GM12878 (cell line): ENCODE results near the gene CCDC110. TPM values are rescaled to one million over a fixed set of nuclear protein-coding genes. Genes with fewer than 3 reads are reported as not detected.

Experiments
- CBX5 ChIP-seq: sonication (generic); IDR thresholded peaks from 2 replicates; pipeline ENCODE4 v1.6.1; 2016; ENCODE audit warnings: low read depth, moderate library complexity, mild to moderate bottlenecking, inconsistent platforms
- CEBPB ChIP-seq, 2 experiments: fragments of 150-350 bp in 1 of 2; IDR thresholded peaks; 2 replicates each; pipeline ENCODE4 v1.6.1; 2012 to 2014; ENCODE audit warnings: low read depth in 2 of 2, low read length in 2 of 2, borderline replicate concordance in 1 of 2, inconsistent platforms in 1 of 2
- CREB1 ChIP-seq: IDR thresholded peaks from 2 replicates; pipeline ENCODE4 v1.6.1; 2012; ENCODE audit warnings: low read depth, mild to moderate bottlenecking, inconsistent platforms
- HDAC2 ChIP-seq: fragments of 200-600 bp; sonication (generic); IDR thresholded peaks from 2 replicates; pipeline ENCODE4 v1.6.1; 2017
- IRF3 ChIP-seq: fragments of 450-650 bp; IDR thresholded peaks from 2 replicates; pipeline ENCODE4 v1.6.1; 2014; ENCODE audit warnings: mild to moderate bottlenecking
- LARP7 ChIP-seq: fragments of 450-650 bp; IDR thresholded peaks from 2 replicates; pipeline ENCODE4 v1.6.1; 2017; ENCODE audit warnings: mild to moderate bottlenecking
- MEF2B ChIP-seq: fragments of 450-650 bp; IDR thresholded peaks from 2 replicates; pipeline ENCODE4 v1.6.1; 2018; ENCODE audit warnings: mild to moderate bottlenecking, moderate library complexity; ENCODE audit not compliant: partially characterized antibody, poor library complexity, severe bottlenecking
- MLLT1 ChIP-seq: fragments of 450-650 bp; IDR thresholded peaks from 2 replicates; pipeline ENCODE4 v1.6.1; 2016; ENCODE audit warnings: mild to moderate bottlenecking
- MTA2 ChIP-seq: fragments of 450-650 bp; IDR thresholded peaks from 2 replicates; pipeline ENCODE4 v1.6.1; 2016; ENCODE audit warnings: low read depth, mild to moderate bottlenecking, moderate library complexity
- NFYB ChIP-seq: IDR thresholded peaks from 2 replicates; pipeline ENCODE4 v1.6.1; 2011; ENCODE audit warnings: low read depth, mild to moderate bottlenecking, low read length, improper control_type of control experiment, moderate library complexity; ENCODE audit not compliant: insufficient read depth
- POU2F2 ChIP-seq: IDR thresholded peaks from 3 replicates; pipeline ENCODE4 v1.6.1; 2011; ENCODE audit warnings: low read depth, mild to moderate bottlenecking, low read length, borderline replicate concordance
- RAD21 ChIP-seq: IDR thresholded peaks from 2 replicates; pipeline ENCODE4 v1.6.1; 2011; ENCODE audit warnings: mild to moderate bottlenecking, low read depth, low read length, moderate library complexity; ENCODE audit not compliant: insufficient read depth
- SREBF2 ChIP-seq: IDR thresholded peaks from 2 replicates; pipeline ENCODE4 v1.6.1; 2012; ENCODE audit warnings: mild to moderate bottlenecking, low read length
- ZNF207 ChIP-seq: fragments of 450-650 bp; IDR thresholded peaks from 2 replicates; pipeline ENCODE4 v1.6.1; 2014; ENCODE audit warnings: antibody characterized with exemption, mild to moderate bottlenecking, borderline replicate concordance
- ZNF592 ChIP-seq: fragments of 450-650 bp; IDR thresholded peaks from 2 replicates; pipeline ENCODE4 v1.6.1; 2017; ENCODE audit warnings: mild to moderate bottlenecking, moderate library complexity
- polyA plus RNA-seq, 11 experiments: library from polyadenylated mRNA; depleted of rRNA in 4 of 11; unstranded in 6 of 11; stranded (reverse) in 5 of 11; fragments of >200 nt; fragmentation: Nextera tagmentation in 4 of 11; fragmentation: Illumina TruSeq in 1 of 11; extraction: Ambion mirVana in 4 of 11; extraction: Trizol in 1 of 11; gene quantifications; 1 replicate in 1 of 11; 2 replicates in 10 of 11; pipeline versions ENCODE4 v1.2.1 to v1.2.3, GENCODE V29; 2011 to 2016; ENCODE audit warnings: inconsistent platforms in 2 of 11, missing spikeins in 2 of 11, low read depth in 1 of 11
- total RNA-seq, 4 experiments: library from RNA; depleted of rRNA in 3 of 4; stranded (reverse); fragments of >200 nt in 3 of 4; fragmentation: Illumina TruSeq in 1 of 4; extraction: Trizol in 1 of 4; gene quantifications; 2 replicates each; pipeline versions ENCODE4 v1.2.1 to v1.2.3, GENCODE V29; 2013 to 2021
- TF ChIP-seq, protein P1 (sequence below): IDR thresholded peaks from 2 replicates; pipeline ENCODE4 v1.6.1; 2011; ENCODE audit warnings: mild to moderate bottlenecking, low read depth, low read length, moderate library complexity; ENCODE audit not compliant: insufficient replicate concordance
- TF ChIP-seq, protein P2 (sequence below), 3 experiments: IDR thresholded peaks in 2 of 3; conservative IDR thresholded peaks in 1 of 3; 2 replicates each; pipeline ENCODE4 v1.5.1; 2011; ENCODE audit warnings: low read depth in 3 of 3, low read length in 3 of 3, mild to moderate bottlenecking in 3 of 3, control low read depth in 2 of 3, moderate library complexity in 2 of 3, inconsistent platforms in 1 of 3, mixed read lengths in 1 of 3; ENCODE audit not compliant: control insufficient read depth in 2 of 3, insufficient read depth in 1 of 3; ENCODE audit errors: extremely low read depth in 1 of 3

Gene CCDC110
- total and polyA plus RNA-seq, 10 of the 15 experiments (the other 5 are each of a cell fraction or from before 2014, with no cell fraction given) = 0.85 to 3.1 (median 2.1) TPM; not detected in 1

- TF ChIP-seq SREBF2 = no peak
- TF ChIP-seq MLLT1 = no peak
- no peak; the same call in 2 of the 3 replicates for TF ChIP-seq POU2F2
- peak; percentile 91; the same call in 1 of the 2 replicates for TF ChIP-seq ZNF207
- TF ChIP-seq CREB1 = peak; percentile 97
- TF ChIP-seq, protein P1, sequence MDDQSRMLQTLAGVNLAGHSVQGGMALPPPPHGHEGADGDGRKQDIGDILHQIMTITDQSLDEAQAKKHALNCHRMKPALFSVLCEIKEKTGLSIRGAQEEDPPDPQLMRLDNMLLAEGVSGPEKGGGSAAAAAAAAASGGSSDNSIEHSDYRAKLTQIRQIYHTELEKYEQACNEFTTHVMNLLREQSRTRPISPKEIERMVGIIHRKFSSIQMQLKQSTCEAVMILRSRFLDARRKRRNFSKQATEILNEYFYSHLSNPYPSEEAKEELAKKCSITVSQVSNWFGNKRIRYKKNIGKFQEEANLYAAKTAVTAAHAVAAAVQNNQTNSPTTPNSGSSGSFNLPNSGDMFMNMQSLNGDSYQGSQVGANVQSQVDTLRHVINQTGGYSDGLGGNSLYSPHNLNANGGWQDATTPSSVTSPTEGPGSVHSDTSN = no peak
- peak; percentile 23 for TF ChIP-seq CBX5
- TF ChIP-seq, protein P2, sequence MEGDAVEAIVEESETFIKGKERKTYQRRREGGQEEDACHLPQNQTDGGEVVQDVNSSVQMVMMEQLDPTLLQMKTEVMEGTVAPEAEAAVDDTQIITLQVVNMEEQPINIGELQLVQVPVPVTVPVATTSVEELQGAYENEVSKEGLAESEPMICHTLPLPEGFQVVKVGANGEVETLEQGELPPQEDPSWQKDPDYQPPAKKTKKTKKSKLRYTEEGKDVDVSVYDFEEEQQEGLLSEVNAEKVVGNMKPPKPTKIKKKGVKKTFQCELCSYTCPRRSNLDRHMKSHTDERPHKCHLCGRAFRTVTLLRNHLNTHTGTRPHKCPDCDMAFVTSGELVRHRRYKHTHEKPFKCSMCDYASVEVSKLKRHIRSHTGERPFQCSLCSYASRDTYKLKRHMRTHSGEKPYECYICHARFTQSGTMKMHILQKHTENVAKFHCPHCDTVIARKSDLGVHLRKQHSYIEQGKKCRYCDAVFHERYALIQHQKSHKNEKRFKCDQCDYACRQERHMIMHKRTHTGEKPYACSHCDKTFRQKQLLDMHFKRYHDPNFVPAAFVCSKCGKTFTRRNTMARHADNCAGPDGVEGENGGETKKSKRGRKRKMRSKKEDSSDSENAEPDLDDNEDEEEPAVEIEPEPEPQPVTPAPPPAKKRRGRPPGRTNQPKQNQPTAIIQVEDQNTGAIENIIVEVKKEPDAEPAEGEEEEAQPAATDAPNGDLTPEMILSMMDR (IDR thresholded peaks at IDR 0.05 in 2 of 3, conservative IDR thresholded peaks at IDR 0.05 in 1 of 3; ENCODE audit: control insufficient read depth in 2 of 3, extremely low read depth in 1 of 3, insufficient read depth in 1 of 3, low read depth in 3 of 3, low read length in 3 of 3) = no peak
- TF ChIP-seq NFYB = no peak
- TF ChIP-seq HDAC2 = no peak
- TF ChIP-seq ZNF592 = no peak
- TF ChIP-seq CEBPB (IDR thresholded peaks at IDR 0.05; ENCODE audit: borderline replicate concordance in 1 of 2, low read depth in 2 of 2, low read length in 2 of 2) = no peak
- peak; percentile 16 for TF ChIP-seq MEF2B
- no peak for TF ChIP-seq RAD21
- peak; percentile 98 for TF ChIP-seq LARP7
- no peak for TF ChIP-seq MTA2
- no peak for TF ChIP-seq IRF3
Measured at GRCh38 chr4:185395956-185396723, 75.4 kb downstream of the CCDC110 start (continued).
